Thyroid gland (tissue), 4 donors: ENCODE results near the gene SULF2. TPM values are rescaled to one million over a fixed set of nuclear protein-coding genes. Genes with fewer than 3 reads are reported as not detected.

ENCODE experiments used
- DNase-seq, 2 donors: peaks; one replicate each; pipeline ENCODE4 v3.0.0-alpha.2; 2019
- H3K27ac ChIP-seq, 3 donors: fragments of 200-600 bp; sonication (generic); 1 replicate in 2 of 3; 2 replicates in 1 of 3; pipeline ENCODE4 v1.5.1; 2016 to 2019; ENCODE audit warnings: mild to moderate bottlenecking in 1 of 3, moderate library complexity in 1 of 3
- H3K27me3 ChIP-seq: fragments of 200-600 bp; sonication (generic); one replicate; pipeline ENCODE4 v1.5.1; 2019
- H3K36me3 ChIP-seq, 2 donors: fragments of 200-600 bp; sonication (generic); one replicate each; pipeline ENCODE4 v1.5.1; 2016 to 2019
- H3K4me1 ChIP-seq, 2 donors: fragments of 200-600 bp; sonication (generic); one replicate each; pipeline ENCODE4 v1.5.1; 2017 to 2019
- H3K4me3 ChIP-seq, 3 donors: fragments of 200-600 bp; sonication (generic); replicated peaks in 1 of 3; 1 replicate in 2 of 3; 2 replicates in 1 of 3; pipeline ENCODE4 v1.5.1; 2016; ENCODE audit warnings: mild to moderate bottlenecking in 1 of 3
- H3K9me3 ChIP-seq: fragments of 200-600 bp; sonication (generic); one replicate; pipeline ENCODE4 v1.5.1; 2017
- POLR2A ChIP-seq, 2 donors: fragments of 450-650 bp; IDR thresholded peaks; one replicate each; pipeline ENCODE4 v1.6.1; 2017; ENCODE audit warnings: antibody characterized with exemption in 2 of 2, mild to moderate bottlenecking in 2 of 2, moderate library complexity in 1 of 2
- WGBS, 2 donors: methylation state at CpG; one replicate each; pipeline ENCODE4 v1.1.5; 2017; 5-methylcytosine and 5-hydroxymethylcytosine counted together
- intact Hi-C: fragments of 100-400 bp; cut with DNase I; formaldehyde crosslinking; loops from one replicate; pipeline ENCODE4 v1.15.1; 2023
- total RNA-seq, 4 donors: library from RNA; depleted of rRNA; stranded (reverse); fragments of >200 nt; gene quantifications; one replicate each; pipeline ENCODE4 v1.2.3, GENCODE V29; 2016
- TF ChIP-seq, protein P1 (sequence below), 6 experiments: fragments of 200-600 bp in 3 of 6; fragments of 450-650 bp in 3 of 6; sonication (generic) in 3 of 6; IDR thresholded peaks; one replicate each; pipeline ENCODE4 v1.5.1; 2016 to 2019; ENCODE audit warnings: antibody characterized with exemption in 6 of 6, mild to moderate bottlenecking in 2 of 6, inconsistent platforms in 1 of 6, moderate library complexity in 1 of 6

The SULF2 gene
- total RNA-seq, 4 donors from 2014 or later = 39.4 to 90.6 (median 55.4) TPM

DNA sequence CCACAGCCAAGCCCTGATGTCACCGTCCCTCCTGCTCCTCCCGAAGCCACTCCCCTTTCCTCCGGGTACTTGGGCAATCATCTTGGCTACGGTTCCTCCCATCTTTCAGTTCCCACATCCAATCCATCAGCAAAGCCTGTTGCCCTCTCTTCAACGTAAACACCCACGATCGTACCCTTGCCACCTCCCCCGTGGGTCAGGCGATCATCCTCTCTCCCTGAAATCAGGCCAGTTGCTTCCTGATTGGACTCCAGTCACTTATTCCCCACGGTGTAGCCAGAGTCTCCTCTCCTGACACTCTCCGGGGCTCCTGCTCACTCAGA is 44.5 kb downstream of the SULF2 start:
- H3K4me3 ChIP-seq = no peak overlapping the region
- no peak overlapping the region for H3K27ac ChIP-seq
- H3K36me3 ChIP-seq = no peaks in the 10 kb centered on the region
- H3K27me3 ChIP-seq = no peaks in the 10 kb centered on the region
- TF ChIP-seq, protein P1, sequence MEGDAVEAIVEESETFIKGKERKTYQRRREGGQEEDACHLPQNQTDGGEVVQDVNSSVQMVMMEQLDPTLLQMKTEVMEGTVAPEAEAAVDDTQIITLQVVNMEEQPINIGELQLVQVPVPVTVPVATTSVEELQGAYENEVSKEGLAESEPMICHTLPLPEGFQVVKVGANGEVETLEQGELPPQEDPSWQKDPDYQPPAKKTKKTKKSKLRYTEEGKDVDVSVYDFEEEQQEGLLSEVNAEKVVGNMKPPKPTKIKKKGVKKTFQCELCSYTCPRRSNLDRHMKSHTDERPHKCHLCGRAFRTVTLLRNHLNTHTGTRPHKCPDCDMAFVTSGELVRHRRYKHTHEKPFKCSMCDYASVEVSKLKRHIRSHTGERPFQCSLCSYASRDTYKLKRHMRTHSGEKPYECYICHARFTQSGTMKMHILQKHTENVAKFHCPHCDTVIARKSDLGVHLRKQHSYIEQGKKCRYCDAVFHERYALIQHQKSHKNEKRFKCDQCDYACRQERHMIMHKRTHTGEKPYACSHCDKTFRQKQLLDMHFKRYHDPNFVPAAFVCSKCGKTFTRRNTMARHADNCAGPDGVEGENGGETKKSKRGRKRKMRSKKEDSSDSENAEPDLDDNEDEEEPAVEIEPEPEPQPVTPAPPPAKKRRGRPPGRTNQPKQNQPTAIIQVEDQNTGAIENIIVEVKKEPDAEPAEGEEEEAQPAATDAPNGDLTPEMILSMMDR (IDR thresholded peaks at IDR 0.05) = no peak
- TF ChIP-seq POLR2A (IDR thresholded peaks at IDR 0.05) = no peak
- intact Hi-C loops = no loop called here
- WGBS, 2 donors = 63 to 67% methylated on average over 11 of the region's 11 CpGs
- no peak for DNase-seq
- H3K9me3 ChIP-seq = no peaks in the 10 kb centered on the region
- H3K4me1 ChIP-seq = peaks cover 10 to 12% of the 10 kb centered on the region in 2 donors

DNA sequence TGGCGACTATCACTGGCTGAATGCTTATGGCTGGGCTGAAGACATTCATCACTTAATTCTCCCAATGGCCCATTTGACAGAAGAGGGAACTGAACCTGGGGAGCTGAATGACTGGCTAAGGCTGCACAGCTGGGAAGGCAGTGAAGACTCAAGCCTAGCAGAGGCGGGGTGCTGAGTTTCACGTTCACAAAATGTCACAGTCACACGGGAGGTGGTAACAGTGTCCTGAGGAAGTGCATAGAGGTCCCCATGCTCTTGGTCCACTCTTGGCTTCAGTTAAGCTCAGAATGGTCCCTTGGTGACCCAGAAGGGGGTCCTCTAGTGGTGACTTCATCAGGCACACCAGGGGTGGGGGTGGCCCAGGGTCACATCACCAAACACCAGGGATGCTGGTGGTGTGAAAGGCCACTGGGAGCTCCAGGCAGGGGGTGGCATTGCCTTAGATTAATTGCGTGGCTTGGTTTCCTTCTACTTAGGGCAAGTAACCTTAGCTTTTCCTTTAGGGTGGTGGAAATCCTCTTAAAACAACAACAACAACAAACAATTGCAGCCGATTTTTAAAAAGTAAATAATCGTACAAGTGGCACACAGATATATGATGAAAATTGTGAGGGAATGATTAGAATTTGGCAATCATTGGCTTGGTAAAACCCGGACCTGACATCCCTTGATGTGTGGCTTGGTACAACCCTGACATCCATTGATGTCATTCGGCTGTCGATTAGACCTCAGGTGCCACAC is 45.0 kb downstream of the SULF2 start:
- H3K27ac ChIP-seq = no peak overlapping the region

DNA sequence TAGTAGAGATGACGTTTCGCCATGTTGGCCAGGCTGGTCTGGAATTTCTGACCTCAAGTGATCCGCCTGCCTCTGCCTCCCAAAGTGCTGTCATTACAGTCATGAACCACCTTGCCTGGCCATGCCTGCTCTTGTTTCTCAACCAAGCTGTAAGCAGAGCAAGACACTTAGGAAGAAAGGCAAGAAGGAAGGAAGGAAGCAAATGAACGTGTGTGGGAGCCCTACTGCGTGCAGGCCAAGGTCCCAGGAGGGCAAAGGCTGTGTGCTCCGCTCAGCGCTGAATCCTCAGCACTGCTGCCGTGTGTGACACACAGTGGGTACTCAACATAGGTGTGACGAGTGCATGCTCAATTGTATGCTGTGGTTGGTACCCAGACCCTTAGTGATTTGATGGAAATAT is 47.4 kb downstream of the SULF2 start:
- WGBS, 2 donors = 88 to 95% methylated on average over 9 of the region's 9 CpGs
- no peak for DNase-seq
- H3K4me1 ChIP-seq = peaks cover 10 to 12% of the 10 kb centered on the region in 2 donors
- no peaks in the 10 kb centered on the region for H3K27me3 ChIP-seq
- TF ChIP-seq, protein P1 (IDR thresholded peaks at IDR 0.05) = no peak
- TF ChIP-seq POLR2A (IDR thresholded peaks at IDR 0.05) = no peak
- intact Hi-C loops = no loop called here
- H3K27ac ChIP-seq = no peak overlapping the region
- H3K9me3 ChIP-seq = no peaks in the 10 kb centered on the region
- H3K4me3 ChIP-seq = no peak overlapping the region
- no peaks in the 10 kb centered on the region for H3K36me3 ChIP-seq

More for the DNA sequence above, 45.0 kb downstream of the SULF2 start:
- H3K36me3 ChIP-seq = no peaks in the 10 kb centered on the region
- intact Hi-C loops = no loop called here
- H3K9me3 ChIP-seq = no peaks in the 10 kb centered on the region
- H3K4me3 ChIP-seq = no peak overlapping the region
- 78 to 84% methylated on average over 10 of the region's 10 CpGs for WGBS, 2 donors
- no peak for DNase-seq
- no peaks in the 10 kb centered on the region for H3K27me3 ChIP-seq
- H3K4me1 ChIP-seq = peaks cover 10 to 12% of the 10 kb centered on the region in 2 donors
- TF ChIP-seq POLR2A (IDR thresholded peaks at IDR 0.05) = no peak

DNA sequence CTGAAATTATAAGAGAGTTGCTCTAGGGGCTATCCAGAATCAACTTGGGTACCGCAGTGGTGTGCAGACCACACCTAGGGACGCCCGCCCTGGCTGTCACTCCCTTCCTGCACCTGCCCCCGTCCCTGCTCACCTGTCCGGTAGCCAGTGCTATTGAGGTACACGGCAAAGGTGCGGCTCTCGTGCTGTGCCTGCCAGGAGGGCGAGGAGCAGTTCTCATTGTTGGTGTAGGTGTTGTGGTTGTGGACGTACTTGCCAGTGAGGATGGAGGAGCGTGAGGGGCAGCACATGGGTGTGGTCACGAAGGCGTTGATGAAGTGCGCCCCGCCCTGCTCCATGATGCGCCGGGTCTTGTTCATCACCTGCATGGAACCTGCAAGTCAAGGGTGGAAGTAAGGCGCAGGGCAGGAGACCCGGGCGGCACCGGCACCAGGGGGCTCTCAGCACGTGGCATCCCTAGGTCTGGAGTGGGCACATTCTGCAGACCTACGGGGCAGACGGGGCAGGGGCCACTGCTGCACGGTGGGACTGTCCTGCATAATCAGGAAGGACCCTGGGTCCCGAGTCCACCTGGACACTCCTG is 48.6 kb downstream of the SULF2 start:
- no peak for DNase-seq
- peaks cover 2 to 7% of the 10 kb centered on the region in 2 donors for H3K4me1 ChIP-seq
- intact Hi-C loops = no loop called here
- H3K27ac ChIP-seq = no peak overlapping the region
- no peaks in the 10 kb centered on the region for H3K36me3 ChIP-seq
- WGBS, 2 donors = 95% methylated on average over 25 to 26 of the region's 26 CpGs
- no peaks in the 10 kb centered on the region for H3K9me3 ChIP-seq
- TF ChIP-seq, protein P1 (IDR thresholded peaks at IDR 0.05) = no peak
- no peak for TF ChIP-seq POLR2A (IDR thresholded peaks at IDR 0.05)
- no peaks in the 10 kb centered on the region for H3K27me3 ChIP-seq
- no peak overlapping the region for H3K4me3 ChIP-seq

DNA sequence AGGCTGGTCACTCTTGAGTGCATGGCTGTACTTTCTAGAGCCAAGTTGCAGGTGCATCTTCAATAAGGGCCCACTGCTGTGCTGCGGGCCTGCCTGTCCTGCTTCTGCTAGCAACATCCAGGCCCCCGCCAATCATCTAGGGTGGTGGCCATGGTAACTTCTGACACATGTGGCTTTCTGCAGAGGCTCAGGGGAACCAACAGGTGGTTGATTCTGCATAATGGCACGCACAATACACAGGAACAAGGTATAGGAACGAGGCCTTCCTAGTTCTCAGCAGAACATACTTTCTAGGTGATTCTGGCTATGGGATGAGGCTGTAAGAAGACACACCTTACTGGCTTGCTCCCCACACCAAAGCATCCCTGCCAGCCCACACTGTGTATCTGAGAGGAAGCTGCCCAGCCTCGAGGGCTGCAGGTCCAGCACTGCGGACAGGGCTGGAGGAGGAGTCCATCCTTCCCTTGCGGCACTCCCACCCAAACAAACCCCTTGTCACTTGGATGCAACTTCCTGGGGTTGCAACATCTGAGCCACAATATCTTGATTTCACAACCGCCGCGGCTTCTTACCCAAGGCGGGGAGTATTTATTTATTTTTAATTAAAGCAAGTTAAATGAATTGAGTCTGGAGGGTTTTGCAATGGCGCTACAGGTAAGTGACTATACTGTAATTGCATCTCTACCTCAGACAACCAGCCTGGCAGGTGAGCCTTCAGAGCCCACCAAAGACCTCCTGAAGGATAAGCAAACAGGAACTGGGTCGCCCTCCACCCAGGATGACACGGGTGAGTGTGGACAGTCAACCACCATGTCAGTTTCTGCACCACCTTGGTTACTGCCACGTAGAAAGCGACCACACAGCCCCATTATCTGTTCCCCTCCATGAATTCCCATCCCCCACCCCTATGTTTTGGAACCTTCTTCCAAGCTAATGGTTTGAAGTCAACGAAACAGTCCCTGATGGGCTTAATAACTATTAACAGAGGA is 49.6 kb downstream of the SULF2 start:
- Histone ChIP-seq H3K4me1 (no peaks in the 10 kb centered on the region), H3K36me3 (no peaks in the 10 kb centered on the region), H3K27ac (no peak overlapping the region), H3K27me3 (no peaks in the 10 kb centered on the region), H3K4me3 (no peak overlapping the region), H3K9me3 (no peaks in the 10 kb centered on the region)
- no peak for DNase-seq
- no peak for TF ChIP-seq POLR2A (IDR thresholded peaks at IDR 0.05)
- intact Hi-C loops = no loop called here
- 84 to 88% methylated on average over 17 of the region's 17 CpGs for WGBS, 2 donors
